ENCODE data around the gene USP33. TPM values are rescaled to one million over a fixed set of nuclear protein-coding genes. Genes with fewer than 3 reads are reported as not detected.

Gene USP33
- total and polyA plus RNA-seq, 9 of the 15 experiments (the other 6 are each of a cell fraction or from before 2014, with no cell fraction given) = 22.4 to 83.5 (median 44.7) TPM

- no peak for TF ChIP-seq CEBPG (CRISPR knock-in tag; IDR thresholded peaks at IDR 0.05)
- peak in 1 of 2 experiments; percentile 32; a peak in 1 of 4 replicates for TF ChIP-seq CEBPG (tag; conservative IDR thresholded peaks at IDR 0.05 in 1 of 2, IDR thresholded peaks at IDR 0.05 in 1 of 2)
- TF ChIP-seq FOS (IDR thresholded peaks at IDR 0.05; ENCODE audit: extremely low read depth, insufficient read length) = peak; percentile 49
- peak; percentile 100 for TF ChIP-seq YBX1 (IDR thresholded peaks at IDR 0.05)
- TF ChIP-seq XRCC3 (IDR thresholded peaks at IDR 0.05) = no peak
- no peak for TF ChIP-seq CUX1 (CRISPR knock-in tag; IDR thresholded peaks at IDR 0.05)
- no peak for TF ChIP-seq PBX2 (CRISPR knock-in tag; IDR thresholded peaks at IDR 0.05; ENCODE audit: low read depth)
- TF ChIP-seq PBX2 (tag; conservative IDR thresholded peaks at IDR 0.05; ENCODE audit: low read depth) = peak; percentile 91
- TF ChIP-seq CBFA2T3 (IDR thresholded peaks at IDR 0.05) = peak; percentile 36; the same call in 1 of the 2 replicates
- TF ChIP-seq CREB3L1 (IDR thresholded peaks at IDR 0.05; ENCODE audit: borderline replicate concordance, low read depth) = peak; percentile 76; the same call in 1 of the 2 replicates
- TF ChIP-seq ZNF316 (IDR thresholded peaks at IDR 0.05) = peak; percentile 86
- 0 out of 2 replicates have a peak, but pooled peaks have one; percentile 70 for TF ChIP-seq GATAD2A (IDR thresholded peaks at IDR 0.05)
- TF ChIP-seq XRCC4 (IDR thresholded peaks at IDR 0.05; ENCODE audit: extremely low read depth, insufficient read depth, insufficient read length) = no peak
- TF ChIP-seq ZBTB9 (CRISPR knock-in tag; IDR thresholded peaks at IDR 0.05) = peak; percentile 86
- TF ChIP-seq NFIC (IDR thresholded peaks at IDR 0.05) = peak; percentile 19; the same call in 1 of the 2 replicates
- TF ChIP-seq ATF7 (IDR thresholded peaks at IDR 0.05) = peak; percentile 53; the same call in 1 of the 2 replicates
- TF ChIP-seq TEAD1 (CRISPR knock-in tag; IDR thresholded peaks at IDR 0.05) = peak; percentile 72 to 87; a peak in 2 of 4 replicates
- TF ChIP-seq SMARCC2 (IDR thresholded peaks at IDR 0.05; ENCODE audit: low read depth) = peak; percentile 62; the same call in 1 of the 2 replicates
- TF ChIP-seq TRIM24 (IDR thresholded peaks at IDR 0.05) = peak; percentile 81 to 82
- peak; percentile 40 to 46; a peak in 1 of 4 replicates for TF ChIP-seq KDM1A (IDR thresholded peaks at IDR 0.05)
Measured at GRCh38 chr1:77762072-77762476, 2.4 kb upstream of the USP33 start (continued).
